HepG2 (cell line): ENCODE data around the gene TGFBRAP1. TPM values are rescaled to one million over a fixed set of nuclear protein-coding genes. Genes with fewer than 3 reads are reported as not detected.

Experiments
- ATAC-seq: fragments of 200-7000 bp; cut with Tn5 transposase; 3 replicates; pipeline ENCODE4 v1.9.1; 2020; ENCODE audit warnings: mild to moderate bottlenecking, moderate library complexity
- BruUV-seq: library from RNA; stranded (reverse); fragments of 400-500 nt; replicated peaks from 2 replicates; lab custom pipeline; 2021; lab: Mats Ljungman, UMichigan
- CTCF ChIA-PET: fragments of 300-600 bp; formaldehyde crosslinking; extraction: SDS; loops from one replicate; lab custom pipeline; 2021; ENCODE audit warnings: low total read pairs, inconsistent platforms, low intra/inter-chr PET ratio; lab: Yijun Ruan, JAX
- POLR2A ChIA-PET: fragments of 350-600 bp; sonication (Branson Sonifier 250); formaldehyde crosslinking; loops from one replicate; lab custom pipeline; 2020; ENCODE audit warnings: antibody characterized with exemption, inconsistent platforms; lab: Yijun Ruan, JAX
- DNase-seq: peaks from one replicate; pipeline ENCODE4 v3.0.0-alpha.2; 2015; ENCODE audit warnings: low spot score
- FAIRE-seq: peaks from 3 replicates; lab custom pipeline; 2011; peaks lifted over from hg19 to GRCh38; lab: Jason Lieb, UNC
- H2AFZ ChIP-seq: one replicate; pipeline ENCODE4 v1.6.1; 2011; ENCODE audit warnings: low read length, inconsistent platforms
- H3K27ac ChIP-seq: fragments of 300-600 bp; 3 replicates; pipeline ENCODE4 v1.8.0; 2011; ENCODE audit warnings: mixed run types, mild to moderate bottlenecking, mixed read lengths, low read length, inconsistent platforms; ENCODE audit not compliant: insufficient read depth; ENCODE audit errors: extremely low read length
- H3K27me3 ChIP-seq, 2 experiments: fragments of 200-600 bp in 1 of 2; 2 replicates in 1 of 2; 3 replicates in 1 of 2; pipeline versions ENCODE4 v1.6.0 to v1.8.0; 2011; ENCODE audit warnings: low read length in 2 of 2, mild to moderate bottlenecking in 2 of 2, moderate library complexity in 2 of 2, inconsistent platforms in 1 of 2; ENCODE audit not compliant: insufficient read depth in 2 of 2, control insufficient read depth in 1 of 2
- H3K36me3 ChIP-seq, 2 experiments: fragments of 200-600 bp in 1 of 2; replicated peaks in 1 of 2; 2 replicates in 1 of 2; 3 replicates in 1 of 2; pipeline versions ENCODE4 v1.5.1 to v1.8.0; 2011; ENCODE audit warnings: low read length in 2 of 2, inconsistent platforms in 1 of 2; ENCODE audit not compliant: insufficient read depth in 2 of 2, control insufficient read depth in 1 of 2
- H3K4me1 ChIP-seq: 2 replicates; pipeline ENCODE4 v1.5.1; 2012; ENCODE audit warnings: low read length, inconsistent platforms; ENCODE audit not compliant: insufficient read depth
- H3K4me2 ChIP-seq: 2 replicates; pipeline ENCODE4 v1.6.0; 2011; ENCODE audit warnings: low read depth, low read length, inconsistent platforms
- H3K4me3 ChIP-seq, 3 experiments: fragments of 200-600 bp in 1 of 3; sonication (generic), shearing (Covaris generic) in 1 of 3; replicated peaks in 1 of 3; 2 replicates each; pipeline ENCODE4 v1.5.1; 2011 to 2016; ENCODE audit warnings: low read length in 3 of 3, inconsistent platforms in 2 of 3, low read depth in 2 of 3, mild to moderate bottlenecking in 2 of 3, control low read depth in 1 of 3, mixed read lengths in 1 of 3; ENCODE audit not compliant: insufficient read depth in 1 of 3
- H3K79me2 ChIP-seq: one replicate; pipeline ENCODE4 v1.6.1; 2011; ENCODE audit warnings: low read length, inconsistent platforms; ENCODE audit not compliant: insufficient read depth
- H3K9ac ChIP-seq: 2 replicates; pipeline ENCODE4 v1.6.0; 2011; ENCODE audit warnings: mild to moderate bottlenecking, low read depth, low read length, inconsistent platforms; ENCODE audit not compliant: insufficient read depth
- H3K9me3 ChIP-seq: 2 replicates; pipeline ENCODE4 v1.5.1; 2012; ENCODE audit warnings: mild to moderate bottlenecking, low read length
- H4K20me1 ChIP-seq: 2 replicates; pipeline ENCODE4 v1.6.0; 2011; ENCODE audit warnings: inconsistent platforms, mild to moderate bottlenecking, low read length, moderate library complexity; ENCODE audit not compliant: insufficient read depth
- KLF16 ChIP-seq, 2 experiments: sonication (generic) in 1 of 2; formaldehyde crosslinking in 1 of 2; IDR thresholded peaks; 2 replicates each; pipeline versions ENCODE4 v1.6.1 to v1.8.0; 2016 to 2023; ENCODE audit warnings: missing genetic modification reagents in 2 of 2, missing compliant biosample characterization in 1 of 2
- NFKB2 ChIP-seq: sonication (generic); formaldehyde crosslinking; IDR thresholded peaks from 2 replicates; pipeline ENCODE4 v1.4.0; 2020; ENCODE audit warnings: missing genetic modification reagents, borderline replicate concordance
- SRY ChIP-seq: sonication (generic); formaldehyde crosslinking; IDR thresholded peaks from 2 replicates; pipeline ENCODE4 v1.8.0; 2022; ENCODE audit warnings: mild to moderate bottlenecking, missing genetic modification reagents
- WGBS: methylation state at CpG from one replicate; pipeline ENCODE4 v1.1.6; 2017; ENCODE audit warnings: low lambda C conversion rate; 5-methylcytosine and 5-hydroxymethylcytosine counted together
- in situ Hi-C: cut with HindIII; loops from 2 replicates; pipeline ENCODE4 v1.10.0; 2017; ENCODE audit warnings: low pct_unique_long_range_greater_than_20kb; ENCODE audit not compliant: extremely low pct_ligation_motif_present
- intact Hi-C: fragments of 100-400 bp; cut with micrococcal nuclease; formaldehyde crosslinking; loops from one replicate; pipeline ENCODE4 v1.10.0; 2022; ENCODE audit not compliant: unreplicated experiment
- polyA plus RNA-seq, 8 experiments: library from polyadenylated mRNA; depleted of rRNA in 3 of 8; stranded (reverse) in 7 of 8; unstranded in 1 of 8; fragments of >200 nt; fragmentation: Illumina TruSeq in 4 of 8; extraction: Trizol in 4 of 8; gene quantifications; 2 replicates each; pipeline versions ENCODE4 v1.2.1 to v1.2.3, GENCODE V29; 2011 to 2016; ENCODE audit warnings: low read depth in 4 of 8, missing spikeins in 1 of 8, mixed read lengths in 1 of 8; ENCODE audit not compliant: insufficient read depth in 1 of 8
- total RNA-seq, 5 experiments: library from RNA; depleted of rRNA; stranded (reverse); fragments of >200 nt; fragmentation: Illumina TruSeq; extraction: Trizol; gene quantifications; 2 replicates each; pipeline ENCODE4 v1.2.3, GENCODE V29; 2016; ENCODE audit warnings: low read depth in 1 of 5
- TF ChIP-seq, protein P1 (sequence below), 2 experiments: sonication (generic) in 1 of 2; formaldehyde crosslinking in 1 of 2; IDR thresholded peaks; 2 replicates each; pipeline versions ENCODE4 v1.6.1 to v1.9.0; 2014 to 2022; ENCODE audit warnings: antibody characterized with exemption in 1 of 2, borderline replicate concordance in 1 of 2, inconsistent platforms in 1 of 2, low read depth in 1 of 2, missing genetic modification reagents in 1 of 2

Gene TGFBRAP1
- total and polyA plus RNA-seq, 2 of the 13 experiments (the other 11 are each of a cell fraction or from before 2014, with no cell fraction given), result 12.7 to 22.9 TPM

DNA sequence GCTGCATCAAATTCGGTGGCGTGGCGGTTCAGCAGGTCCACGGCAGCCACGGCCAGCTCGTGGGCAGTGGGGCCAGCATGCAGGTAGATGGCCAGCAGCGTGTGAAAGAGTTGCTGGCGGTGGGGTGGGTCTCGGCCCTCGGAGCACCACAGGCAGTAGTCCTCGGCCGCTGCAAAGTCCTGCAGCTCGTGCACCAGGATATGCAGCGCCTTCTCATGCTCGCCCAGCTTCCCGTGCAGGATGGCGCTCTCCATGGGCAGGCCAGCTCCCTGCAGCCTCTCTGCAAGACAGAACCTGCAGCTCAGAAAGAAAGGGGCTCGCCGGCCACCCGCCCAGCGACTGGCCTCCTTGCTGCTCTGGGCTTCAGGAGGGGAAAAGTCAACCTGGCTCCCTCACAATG, 60.1 kb downstream of the TGFBRAP1 start:
- Histone ChIP-seq H2AFZ (no peak overlapping the region), H3K79me2 (no peaks in the 10 kb centered on the region), H3K4me3 (no peak overlapping the region), H3K27me3 (no peaks in the 10 kb centered on the region), H3K9ac (no peak overlapping the region), H3K4me1 (no peaks in the 10 kb centered on the region), H3K27ac (no peak overlapping the region), H3K9me3 (no peaks in the 10 kb centered on the region), H3K4me2 (no peak overlapping the region), H3K36me3 (peaks cover 46 to 86% of the 10 kb centered on the region in 2 experiments), H4K20me1 (no peaks in the 10 kb centered on the region)
- ChIA-PET CTCF (no interaction called here), POLR2A (no interaction called here)
- DNase-seq (no peak), ATAC-seq (no peak), FAIRE-seq (no peak)
- WGBS, result 98% methylated on average over 11 of the region's 21 CpGs
- in situ Hi-C loops, result no loop called here
- no TSS peak for BruUV-seq
- no peak for TF ChIP-seq NFKB2 (CRISPR knock-in tag)
- TF ChIP-seq, protein P1, sequence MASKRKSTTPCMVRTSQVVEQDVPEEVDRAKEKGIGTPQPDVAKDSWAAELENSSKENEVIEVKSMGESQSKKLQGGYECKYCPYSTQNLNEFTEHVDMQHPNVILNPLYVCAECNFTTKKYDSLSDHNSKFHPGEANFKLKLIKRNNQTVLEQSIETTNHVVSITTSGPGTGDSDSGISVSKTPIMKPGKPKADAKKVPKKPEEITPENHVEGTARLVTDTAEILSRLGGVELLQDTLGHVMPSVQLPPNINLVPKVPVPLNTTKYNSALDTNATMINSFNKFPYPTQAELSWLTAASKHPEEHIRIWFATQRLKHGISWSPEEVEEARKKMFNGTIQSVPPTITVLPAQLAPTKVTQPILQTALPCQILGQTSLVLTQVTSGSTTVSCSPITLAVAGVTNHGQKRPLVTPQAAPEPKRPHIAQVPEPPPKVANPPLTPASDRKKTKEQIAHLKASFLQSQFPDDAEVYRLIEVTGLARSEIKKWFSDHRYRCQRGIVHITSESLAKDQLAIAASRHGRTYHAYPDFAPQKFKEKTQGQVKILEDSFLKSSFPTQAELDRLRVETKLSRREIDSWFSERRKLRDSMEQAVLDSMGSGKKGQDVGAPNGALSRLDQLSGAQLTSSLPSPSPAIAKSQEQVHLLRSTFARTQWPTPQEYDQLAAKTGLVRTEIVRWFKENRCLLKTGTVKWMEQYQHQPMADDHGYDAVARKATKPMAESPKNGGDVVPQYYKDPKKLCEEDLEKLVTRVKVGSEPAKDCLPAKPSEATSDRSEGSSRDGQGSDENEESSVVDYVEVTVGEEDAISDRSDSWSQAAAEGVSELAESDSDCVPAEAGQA (IDR thresholded peaks at IDR 0.05; ENCODE audit: low read depth), result no peak
- TF ChIP-seq, protein P1 (CRISPR knock-in tag; IDR thresholded peaks at IDR 0.05; ENCODE audit: borderline replicate concordance), result no peak
- no peak for TF ChIP-seq KLF16 (CRISPR knock-in tag; IDR thresholded peaks at IDR 0.05)
- no peak for TF ChIP-seq SRY (CRISPR knock-in tag)
- intact Hi-C loops, result no loop called here
